Neuron (in vitro differentiated cells): Measurements from ENCODE around the gene CD247.

Experiments used
- H2AFZ ChIP-seq: one replicate; pipeline ENCODE4 v1.6.1; 2013; ENCODE audit warnings: low read depth, mild to moderate bottlenecking, inconsistent platforms, low read length, moderate library complexity
- H3K27me3 ChIP-seq: one replicate; pipeline ENCODE4 v1.6.1; 2013; ENCODE audit warnings: low read length; ENCODE audit not compliant: insufficient read depth
- H3K36me3 ChIP-seq: one replicate; pipeline ENCODE4 v1.6.1; 2013; ENCODE audit warnings: low read length; ENCODE audit not compliant: insufficient read depth
- H3K4me1 ChIP-seq: one replicate; pipeline ENCODE4 v1.6.1; 2013; ENCODE audit warnings: low read length; ENCODE audit not compliant: insufficient read depth
- H3K4me3 ChIP-seq: 2 replicates; pipeline ENCODE4 v1.5.1; 2013; ENCODE audit warnings: mild to moderate bottlenecking, low read length, moderate library complexity
- H3K9me3 ChIP-seq: one replicate; pipeline ENCODE4 v1.6.1; 2013; ENCODE audit warnings: low read length

CD247 gene

DNA sequence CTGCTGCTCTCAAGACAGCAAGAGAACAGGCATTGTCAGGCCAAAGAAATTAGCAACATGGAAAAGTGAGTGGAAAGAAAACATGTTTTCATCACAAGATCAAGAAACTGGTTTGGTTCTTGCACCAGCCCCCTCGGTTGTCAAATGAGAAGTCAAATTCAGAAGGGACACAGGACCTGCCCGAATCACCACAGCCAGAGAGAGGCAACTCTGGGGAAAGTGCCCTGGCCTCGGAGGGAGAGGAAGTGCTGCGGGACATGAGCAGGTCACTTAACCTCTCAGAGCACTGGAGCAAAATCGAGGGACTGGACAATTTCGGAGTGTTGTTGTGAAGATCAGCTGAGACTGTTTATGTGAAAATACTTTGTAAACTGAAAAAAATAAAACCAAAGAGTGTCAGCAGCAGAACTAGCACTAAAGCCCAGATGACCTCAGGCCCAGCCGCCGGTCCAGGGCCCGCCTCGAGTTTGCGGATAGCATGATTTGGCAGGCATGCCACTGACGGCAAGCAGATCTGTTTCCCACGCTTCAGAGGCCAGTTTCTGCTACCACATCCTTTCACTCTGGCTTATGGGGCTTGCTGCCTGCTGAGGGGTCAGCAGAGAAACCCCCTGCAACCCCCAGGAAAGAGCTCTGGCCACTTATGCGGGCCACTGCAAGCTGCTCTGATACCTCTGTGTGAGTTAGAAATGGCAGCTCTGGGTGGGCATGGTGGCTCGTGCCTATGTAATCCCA lies 32.1 kb downstream of the CD247 start:
- Histone ChIP-seq H3K27me3 (no peaks in the 10 kb centered on the region), H3K36me3 (no peaks in the 10 kb centered on the region), H2AFZ (no peak overlapping the region), H3K9me3 (no peaks in the 10 kb centered on the region), H3K4me1 (peaks cover 29% of the 10 kb centered on the region), H3K4me3 (no peak overlapping the region)

GRCh38 chr1:167484726-167485502 lies 33.4 kb downstream of the CD247 start:
- H3K27me3 ChIP-seq: no peaks in the 10 kb centered on the region
- no peak overlapping the region for H3K4me3 ChIP-seq
- peaks cover 26% of the 10 kb centered on the region for H3K4me1 ChIP-seq

DNA sequence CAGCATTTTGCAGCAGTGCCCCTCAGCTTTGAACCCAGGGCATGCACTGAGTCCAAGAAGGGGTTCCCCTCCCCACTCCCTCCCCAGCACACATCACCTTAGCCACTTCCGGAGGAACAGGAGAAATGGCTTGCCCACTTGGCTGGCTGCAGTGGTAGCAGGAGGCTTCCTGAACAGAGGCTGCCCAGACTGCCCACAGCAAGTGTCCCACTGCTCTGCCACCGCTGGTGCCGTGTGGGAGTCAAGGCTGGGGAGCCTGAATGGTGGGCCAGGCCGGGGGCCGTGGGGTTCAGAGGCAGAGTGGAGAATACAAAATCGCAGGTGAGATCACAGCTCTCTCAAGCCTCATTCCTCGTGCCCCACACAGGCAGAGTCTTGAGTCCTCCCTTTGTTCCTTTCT lies 34.5 kb downstream of the CD247 start:
- H2AFZ ChIP-seq: no peak overlapping the region
- H3K36me3 ChIP-seq: no peaks in the 10 kb centered on the region
- H3K4me1 ChIP-seq: peaks cover 16% of the 10 kb centered on the region
- H3K9me3 ChIP-seq: no peaks in the 10 kb centered on the region
- H3K4me3 ChIP-seq: no peak overlapping the region
- no peaks in the 10 kb centered on the region for H3K27me3 ChIP-seq

More at GRCh38 chr1:167484726-167485502, 33.4 kb downstream of the CD247 start:
- Histone ChIP-seq H3K9me3 (no peaks in the 10 kb centered on the region), H3K36me3 (no peaks in the 10 kb centered on the region), H2AFZ (no peak overlapping the region)

DNA sequence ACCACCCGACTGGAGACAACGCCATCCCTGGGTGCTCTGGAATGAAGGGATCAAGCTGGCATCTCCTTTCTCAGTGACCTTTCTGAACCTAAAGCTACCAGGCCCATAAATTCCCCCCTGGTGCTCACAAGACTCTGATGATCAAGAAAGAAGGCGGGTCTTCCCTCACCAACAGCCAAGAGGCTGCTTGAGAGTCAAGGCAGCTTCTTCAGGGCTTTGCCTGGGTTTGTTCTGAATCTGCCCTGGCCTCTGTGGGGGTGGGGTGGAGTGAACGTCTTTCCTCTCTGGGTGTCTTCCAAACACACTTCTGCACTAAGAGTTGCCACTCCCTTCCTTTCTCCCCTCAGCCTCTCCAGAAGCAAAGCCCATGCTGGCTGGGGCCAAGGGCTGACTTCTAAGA lies 36.1 kb downstream of the CD247 start:
- no peaks in the 10 kb centered on the region for H3K36me3 ChIP-seq
- H3K4me1 ChIP-seq: peaks cover 15% of the 10 kb centered on the region
- no peak overlapping the region for H3K4me3 ChIP-seq
- H3K9me3 ChIP-seq: no peaks in the 10 kb centered on the region
- H2AFZ ChIP-seq: no peak overlapping the region
- no peaks in the 10 kb centered on the region for H3K27me3 ChIP-seq

DNA sequence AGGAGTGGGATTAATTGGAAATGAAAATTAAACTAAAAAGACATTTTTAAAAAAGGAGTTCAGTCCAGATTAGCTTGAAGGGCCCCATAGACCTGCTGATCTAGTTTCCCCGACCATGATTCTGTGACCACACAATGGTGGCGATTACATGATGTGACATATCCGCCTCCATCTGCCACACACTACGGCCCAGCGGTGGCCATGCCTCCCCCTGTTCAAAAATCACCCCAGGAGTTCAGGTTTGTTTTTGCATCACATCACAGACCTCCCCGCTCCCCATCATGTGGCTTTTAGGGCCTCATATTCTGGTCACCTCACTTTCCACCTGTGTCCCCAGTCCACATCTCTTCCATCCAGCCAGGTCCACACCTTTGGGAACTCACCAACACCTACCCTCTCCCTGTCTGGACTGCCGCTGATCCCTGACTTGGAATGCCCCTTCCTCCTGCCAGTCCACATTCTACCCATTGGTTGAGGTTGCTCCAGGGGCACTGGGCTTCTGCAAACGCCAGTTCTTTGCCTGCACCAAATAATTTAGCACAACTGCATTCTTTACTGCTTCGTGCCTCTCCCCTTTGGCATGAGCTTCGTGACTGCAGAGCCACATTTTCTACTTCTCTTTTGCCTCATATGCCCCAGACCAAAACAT lies 38.9 kb downstream of the CD247 start:
- peaks cover 6% of the 10 kb centered on the region for H3K4me1 ChIP-seq
- no peak overlapping the region for H2AFZ ChIP-seq
- no peaks in the 10 kb centered on the region for H3K36me3 ChIP-seq
- H3K9me3 ChIP-seq: no peaks in the 10 kb centered on the region
- no peak overlapping the region for H3K4me3 ChIP-seq
- H3K27me3 ChIP-seq: no peaks in the 10 kb centered on the region

- no peaks in the 10 kb centered on the region for H3K27me3 ChIP-seq
- peak overlapping the region; percentile 43 for H2AFZ ChIP-seq
- H3K36me3 ChIP-seq: no peaks in the 10 kb centered on the region
- no peaks in the 10 kb centered on the region for H3K9me3 ChIP-seq
- H3K4me1 ChIP-seq: peaks cover 19% of the 10 kb centered on the region
- H3K4me3 ChIP-seq: no peak overlapping the region
Measured at GRCh38 chr1:167477986-167478385, 40.3 kb downstream of the CD247 start.

- Histone ChIP-seq H2AFZ (no peak overlapping the region), H3K4me1 (peaks cover 26% of the 10 kb centered on the region), H3K9me3 (no peaks in the 10 kb centered on the region), H3K4me3 (no peak overlapping the region), H3K27me3 (no peaks in the 10 kb centered on the region), H3K36me3 (no peaks in the 10 kb centered on the region)
Measured at GRCh38 chr1:167476061-167476460, 42.3 kb downstream of the CD247 start.

DNA sequence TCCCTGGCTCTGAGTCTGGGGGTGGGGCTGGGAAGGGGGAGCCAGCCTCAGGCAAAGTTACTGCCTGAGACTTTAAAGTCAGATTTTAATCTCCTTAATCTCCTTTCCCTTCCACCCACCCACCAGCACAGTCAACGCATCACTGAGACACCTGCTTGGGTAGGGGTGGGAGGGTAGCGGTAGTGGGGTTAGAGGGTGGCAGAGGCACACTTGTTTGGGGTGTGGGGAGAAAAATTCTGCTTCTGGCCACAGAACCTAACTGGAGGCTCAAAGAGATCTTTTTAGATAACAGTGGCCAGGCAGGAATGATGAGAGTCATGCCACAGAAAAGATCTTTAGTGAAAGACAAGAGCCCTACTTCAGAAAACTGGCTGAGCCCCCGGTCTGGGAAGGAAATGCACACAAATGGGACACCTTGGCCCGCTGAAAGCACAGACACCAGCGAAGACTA lies 44.1 kb downstream of the CD247 start:
- H3K9me3 ChIP-seq: no peaks in the 10 kb centered on the region
- H2AFZ ChIP-seq: no peak overlapping the region
- no peak overlapping the region for H3K4me3 ChIP-seq
- peaks cover 26% of the 10 kb centered on the region for H3K4me1 ChIP-seq
- no peaks in the 10 kb centered on the region for H3K27me3 ChIP-seq
- H3K36me3 ChIP-seq: no peaks in the 10 kb centered on the region

DNA sequence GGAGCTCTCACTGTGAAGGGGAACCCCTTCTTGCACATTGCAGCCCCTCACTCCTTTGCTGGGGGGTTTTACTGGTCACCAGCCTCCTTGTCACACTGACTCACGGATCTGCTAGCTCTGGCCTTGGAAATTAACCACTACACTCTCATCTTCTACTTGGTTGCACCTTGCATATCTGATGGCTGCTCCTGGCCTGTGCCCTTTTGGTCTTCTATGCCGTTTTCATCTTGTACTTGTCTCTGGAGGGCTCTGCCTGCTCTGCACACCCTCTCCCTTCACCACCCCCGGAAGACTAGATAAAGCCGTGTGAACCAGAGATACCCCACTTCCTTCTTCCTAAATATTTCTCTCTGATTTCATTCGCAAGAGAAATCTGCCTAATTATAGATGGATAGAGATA lies 44.6 kb downstream of the CD247 start:
- Histone ChIP-seq H2AFZ (no peak overlapping the region), H3K36me3 (no peaks in the 10 kb centered on the region), H3K4me1 (peaks cover 26% of the 10 kb centered on the region), H3K4me3 (no peak overlapping the region), H3K27me3 (no peaks in the 10 kb centered on the region), H3K9me3 (no peaks in the 10 kb centered on the region)

GRCh38 chr1:167472752-167473521 lies 45.4 kb downstream of the CD247 start:
- no peaks in the 10 kb centered on the region for H3K9me3 ChIP-seq
- no peak overlapping the region for H2AFZ ChIP-seq
- H3K36me3 ChIP-seq: no peaks in the 10 kb centered on the region
- peaks cover 22% of the 10 kb centered on the region for H3K4me1 ChIP-seq
- H3K4me3 ChIP-seq: no peak overlapping the region
- H3K27me3 ChIP-seq: no peaks in the 10 kb centered on the region

DNA sequence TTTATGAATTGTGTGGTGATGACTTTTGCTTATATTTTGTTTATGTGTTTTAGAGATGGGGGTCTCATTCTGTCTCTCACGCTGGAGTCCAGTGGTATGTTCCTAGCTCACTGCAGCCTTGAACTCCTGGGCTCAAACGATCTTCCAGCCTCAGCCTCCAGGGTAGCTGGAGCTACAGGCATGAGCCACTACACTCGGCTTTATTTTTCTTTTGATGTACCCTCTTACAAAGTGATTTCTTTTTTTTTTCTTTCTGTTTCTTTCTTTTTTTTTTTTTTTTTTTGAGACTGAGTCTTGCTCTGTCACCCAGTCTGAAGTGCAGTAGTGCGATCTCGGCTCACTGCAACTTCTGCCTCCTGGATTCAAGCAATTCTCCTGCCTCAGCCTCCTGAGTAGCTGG lies 46.8 kb downstream of the CD247 start:
- Histone ChIP-seq H3K27me3 (no peaks in the 10 kb centered on the region), H3K9me3 (no peaks in the 10 kb centered on the region), H3K36me3 (no peaks in the 10 kb centered on the region), H3K4me3 (no peak overlapping the region), H2AFZ (no peak overlapping the region), H3K4me1 (peaks cover 23% of the 10 kb centered on the region)

- no peaks in the 10 kb centered on the region for H3K9me3 ChIP-seq
- peaks cover 25% of the 10 kb centered on the region for H3K4me1 ChIP-seq
- H3K36me3 ChIP-seq: no peaks in the 10 kb centered on the region
- H3K4me3 ChIP-seq: no peak overlapping the region
- H3K27me3 ChIP-seq: no peaks in the 10 kb centered on the region
- no peak overlapping the region for H2AFZ ChIP-seq
Measured at GRCh38 chr1:167469280-167469965, 48.9 kb downstream of the CD247 start.
